HCT116 (cell line): Measurements from ENCODE around the gene NTN4. TPM values are rescaled to one million over a fixed set of nuclear protein-coding genes. Genes with fewer than 3 reads are reported as not detected.

Source experiments
- ATAC-seq: fragments of 200-7000 bp; cut with Tn5 transposase; 2 replicates; pipeline ENCODE4 v1.9.1; 2020; ENCODE audit warnings: mild to moderate bottlenecking, moderate library complexity
- BruUV-seq: library from RNA; stranded (reverse); fragments of 400-500 nt; replicated peaks from 2 replicates; lab custom pipeline; 2021; lab: Mats Ljungman, UMichigan
- CTCF ChIA-PET: fragments of 300-600 bp; sonication (Branson Sonifier 250); formaldehyde crosslinking; loops from one replicate; lab custom pipeline; 2021; ENCODE audit warnings: antibody characterized with exemption; lab: Charles Lee
- POLR2A ChIA-PET: fragments of 300-600, 350-600 bp; sonication (Branson Sonifier 250); formaldehyde crosslinking; loops from one replicate; lab custom pipeline; 2021; ENCODE audit warnings: antibody characterized with exemption; lab: Charles Lee
- RAD21 ChIA-PET, 2 experiments: fragments of 300-600 bp; sonication (Branson Sonifier 250); formaldehyde crosslinking; loops; one replicate each; lab custom pipeline; 2023; ENCODE audit warnings: low total read pairs in 2 of 2; ENCODE audit not compliant: uncharacterized antibody in 2 of 2, unreplicated experiment in 2 of 2, low non-redundant PET in 1 of 2; lab: Charles Lee
- DNase-seq: peaks from one replicate; pipeline ENCODE4 v3.0.0-alpha.2; 2010; ENCODE audit warnings: low read depth, low spot score
- H2AFZ ChIP-seq: fragments of 200-600 bp; shearing (Covaris generic), sonication (generic); 2 replicates; pipeline ENCODE4 v1.6.1; 2017; ENCODE audit warnings: low read depth, mixed run types, mixed read lengths, antibody characterized with exemption, low read length; ENCODE audit not compliant: poor library complexity, severe bottlenecking
- H3K27ac ChIP-seq: 2 replicates; pipeline ENCODE4 v1.5.1; 2012; ENCODE audit warnings: low read depth, low read length
- H3K27me3 ChIP-seq: fragments of 200-600 bp; sonication (generic); 2 replicates; pipeline ENCODE4 v1.6.1; 2016; ENCODE audit warnings: mixed run types, low read length, mixed read lengths; ENCODE audit not compliant: insufficient read depth
- H3K36me3 ChIP-seq, 2 experiments: fragments of 200-500 bp in 1 of 2; fragments of 200-600 bp in 1 of 2; sonication (Bioruptor generic) in 1 of 2; sonication (generic) in 1 of 2; 2 replicates each; pipeline versions ENCODE4 v1.5.1 to v1.6.1; 2014 to 2016; ENCODE audit warnings: low read length in 2 of 2, inconsistent platforms in 1 of 2, mixed read lengths in 1 of 2, mixed run types in 1 of 2; ENCODE audit not compliant: insufficient read depth in 2 of 2, control insufficient read depth in 1 of 2
- H3K4me1 ChIP-seq, 2 experiments: fragments of 200-600 bp in 1 of 2; sonication (generic) in 1 of 2; 2 replicates each; pipeline versions ENCODE4 v1.5.1 to v1.6.1; 2012 to 2017; ENCODE audit warnings: low read length in 2 of 2, inconsistent platforms in 1 of 2, mild to moderate bottlenecking in 1 of 2, mixed read lengths in 1 of 2, mixed run types in 1 of 2, moderate library complexity in 1 of 2; ENCODE audit not compliant: insufficient read depth in 2 of 2, control insufficient read depth in 1 of 2
- H3K4me2 ChIP-seq: fragments of 200-600 bp; sonication (generic); 2 replicates; pipeline ENCODE4 v1.6.1; 2017; ENCODE audit warnings: mixed run types, low read length, mixed read lengths
- H3K4me3 ChIP-seq, 2 experiments: fragments of 200-600 bp in 1 of 2; sonication (generic) in 1 of 2; replicated peaks in 1 of 2; 2 replicates each; pipeline ENCODE4 v1.5.1; 2011 to 2016; ENCODE audit warnings: low read length in 2 of 2, control low read depth in 1 of 2, low read depth in 1 of 2, mild to moderate bottlenecking in 1 of 2, mixed read lengths in 1 of 2, mixed run types in 1 of 2
- H3K79me2 ChIP-seq: fragments of 200-600 bp; sonication (generic); 2 replicates; pipeline ENCODE4 v1.6.1; 2017; ENCODE audit warnings: mild to moderate bottlenecking, mixed run types, low read length, moderate library complexity, mixed read lengths; ENCODE audit not compliant: insufficient read depth
- H3K9ac ChIP-seq: fragments of 200-600 bp; sonication (generic); 2 replicates; pipeline ENCODE4 v1.6.1; 2016; ENCODE audit warnings: low read length, mixed read lengths
- H3K9me2 ChIP-seq: fragments of 200-600 bp; sonication (generic), shearing (Covaris generic); 2 replicates; pipeline ENCODE4 v1.6.1; 2017; ENCODE audit warnings: mixed run types, mild to moderate bottlenecking, moderate library complexity; ENCODE audit not compliant: insufficient read depth
- H3K9me3 ChIP-seq, 2 experiments: fragments of 200-500 bp in 1 of 2; fragments of 200-600 bp in 1 of 2; sonication (Bioruptor generic) in 1 of 2; sonication (generic) in 1 of 2; 2 replicates each; pipeline ENCODE4 v1.6.1; 2014 to 2017; ENCODE audit warnings: low read length in 2 of 2, mixed read lengths in 2 of 2, inconsistent platforms in 1 of 2, low read depth in 1 of 2, mild to moderate bottlenecking in 1 of 2, mixed run types in 1 of 2, moderate library complexity in 1 of 2; ENCODE audit not compliant: control insufficient read depth in 1 of 2, insufficient read depth in 1 of 2
- H4K20me1 ChIP-seq: fragments of 200-600 bp; sonication (generic), shearing (Covaris generic); 2 replicates; pipeline ENCODE4 v1.6.1; 2017; ENCODE audit warnings: mixed run types, mild to moderate bottlenecking, moderate library complexity; ENCODE audit not compliant: insufficient read depth
- ATF3 ChIP-seq: IDR thresholded peaks from 2 replicates; pipeline ENCODE4 v1.6.1; 2012
- CBX3 ChIP-seq: IDR thresholded peaks from 2 replicates; pipeline ENCODE4 v1.6.1; 2012; ENCODE audit warnings: low read depth
- CEBPB ChIP-seq: IDR thresholded peaks from 2 replicates; pipeline ENCODE4 v1.6.1; 2012; ENCODE audit warnings: low read depth
- CTCF ChIP-seq, 3 experiments: fragments of 200-600 bp in 1 of 3; sonication (generic) in 1 of 3; IDR thresholded peaks in 2 of 3; conservative IDR thresholded peaks in 1 of 3; 2 replicates each; pipeline ENCODE4 v1.5.1; 2012 to 2017; ENCODE audit warnings: low read depth in 2 of 3, low read length in 2 of 3, antibody characterized with exemption in 1 of 3, borderline replicate concordance in 1 of 3, control low read depth in 1 of 3, mild to moderate bottlenecking in 1 of 3, mixed read lengths in 1 of 3, mixed run types in 1 of 3, moderate library complexity in 1 of 3; ENCODE audit not compliant: insufficient read depth in 1 of 3
- EGR1 ChIP-seq: IDR thresholded peaks from 2 replicates; pipeline ENCODE4 v1.6.1; 2012; ENCODE audit warnings: low read depth
- EZH2 ChIP-seq: fragments of 200-600 bp; sonication (generic); IDR thresholded peaks from 2 replicates; pipeline ENCODE4 v1.6.1; 2017; ENCODE audit warnings: antibody characterized with exemption, mixed run types
- FOSL1 ChIP-seq: IDR thresholded peaks from 2 replicates; pipeline ENCODE4 v1.6.1; 2012; ENCODE audit warnings: low read depth
- JUND ChIP-seq: IDR thresholded peaks from 2 replicates; pipeline ENCODE4 v1.6.1; 2012
- MAX ChIP-seq: IDR thresholded peaks from 2 replicates; pipeline ENCODE4 v1.6.1; 2012
- POLR2A ChIP-seq: IDR thresholded peaks from 2 replicates; pipeline ENCODE4 v1.7.0; 2011; ENCODE audit warnings: borderline replicate concordance; ENCODE audit not compliant: insufficient read depth, insufficient read length; ENCODE audit errors: extremely low read depth
- POLR2AphosphoS5 ChIP-seq: IDR thresholded peaks from 2 replicates; pipeline ENCODE4 v1.6.1; 2011; ENCODE audit warnings: mild to moderate bottlenecking, low read depth, low read length, moderate library complexity
- RAD21 ChIP-seq: IDR thresholded peaks from 2 replicates; pipeline ENCODE4 v1.6.1; 2012; ENCODE audit warnings: low read depth, mild to moderate bottlenecking
- SIN3A ChIP-seq: IDR thresholded peaks from 2 replicates; pipeline ENCODE4 v1.6.1; 2012; ENCODE audit warnings: low read depth
- SP1 ChIP-seq: IDR thresholded peaks from 2 replicates; pipeline ENCODE4 v1.6.1; 2012; ENCODE audit warnings: low read depth
- SRF ChIP-seq: IDR thresholded peaks from 2 replicates; pipeline ENCODE4 v1.6.1; 2012; ENCODE audit warnings: low read depth
- TCF7L2 ChIP-seq: IDR thresholded peaks from 2 replicates; pipeline ENCODE4 v1.7.0; 2011; ENCODE audit warnings: borderline replicate concordance, inconsistent platforms; ENCODE audit not compliant: insufficient read depth, insufficient read length; ENCODE audit errors: extremely low read depth
- ZBTB33 ChIP-seq: IDR thresholded peaks from 2 replicates; pipeline ENCODE4 v1.6.1; 2011; ENCODE audit warnings: mild to moderate bottlenecking, low read length, moderate library complexity; ENCODE audit not compliant: insufficient replicate concordance; ENCODE audit errors: extremely low read depth
- ZNF274 ChIP-seq: fragments of 200-500 bp; sonication (Bioruptor generic); IDR thresholded peaks from 2 replicates; pipeline ENCODE4 v1.6.1; 2014; ENCODE audit warnings: mild to moderate bottlenecking, low read depth, low read length, inconsistent platforms
- intact Hi-C: fragments of 100-400 bp; cut with micrococcal nuclease; formaldehyde crosslinking; loops from 2 replicates; pipeline ENCODE4 v1.10.0; 2022
- total RNA-seq: library from RNA; stranded (reverse); gene quantifications from one replicate; pipeline ENCODE4 v1.2.1, GENCODE V29; 2021; ENCODE audit not compliant: unreplicated experiment

The NTN4 gene
- total RNA-seq, 1 experiment from 2014 or later = 4.3 TPM

GRCh38 chr12:95633732-95634465, 156.7 kb downstream of the NTN4 start (continued):
- TF ChIP-seq JUND = no peak
- TF ChIP-seq, all 23 proteins: peak for 0

DNA sequence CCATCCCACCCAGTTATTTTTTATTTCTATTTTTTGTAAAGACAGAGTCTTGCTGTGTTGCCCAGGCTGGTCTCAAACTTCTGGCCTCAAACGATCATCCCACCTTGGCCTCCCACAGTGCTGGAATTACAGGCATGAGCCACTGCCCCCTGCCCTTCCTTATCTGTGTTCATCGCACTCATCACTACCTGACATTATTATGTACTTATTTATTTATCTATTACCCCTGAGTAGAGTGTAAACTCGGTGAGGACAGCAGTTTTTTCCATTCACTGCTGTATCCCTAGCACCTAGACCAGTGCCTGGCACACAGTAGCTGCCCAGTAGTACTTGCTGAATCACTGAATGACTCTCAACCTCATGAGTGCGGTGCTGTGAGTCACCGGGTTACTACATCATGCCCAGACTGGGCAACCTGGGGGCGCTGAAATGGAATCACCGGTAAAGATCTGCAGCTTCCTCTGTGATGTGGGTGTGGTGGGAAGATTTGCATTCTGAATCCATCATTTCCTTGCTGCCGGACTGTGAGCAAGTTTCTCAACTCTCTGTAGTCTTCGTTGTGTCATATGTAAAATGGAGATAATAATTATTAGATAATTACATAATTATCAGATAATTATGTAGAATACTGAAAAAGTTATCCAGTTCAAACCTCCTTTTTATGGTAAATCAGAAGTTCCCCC, 157.4 kb downstream of the NTN4 start:
- no peaks in the 10 kb centered on the region for H3K27me3 ChIP-seq
- DNase-seq (peak; percentile 87), ATAC-seq (peak; percentile 98)
- no peaks in the 10 kb centered on the region for H3K36me3 ChIP-seq
- H3K9ac ChIP-seq = no peak overlapping the region
- H4K20me1 ChIP-seq = no peaks in the 10 kb centered on the region
- TF ChIP-seq CEBPB (peak; percentile 90), EZH2 (no peak), CTCF (IDR thresholded peaks at IDR 0.05 in 2 of 3, conservative IDR thresholded peaks at IDR 0.05 in 1 of 3; ENCODE audit: borderline replicate concordance in 1 of 3, insufficient read depth in 1 of 3, low read depth in 2 of 3, low read length in 2 of 3) (no peak), RAD21 (no peak), POLR2A (no peak), SIN3A (0 out of 2 replicates have a peak, but pooled peaks have one; percentile 24), FOSL1 (peak; percentile 84), EGR1 (peak; percentile 38; the same call in 1 of the 2 replicates), TCF7L2 (no peak), MAX (peak; percentile 63), CBX3 (peak; percentile 96), SP1 (peak; percentile 76), POLR2AphosphoS5 (peak; percentile 38; the same call in 1 of the 2 replicates), ZNF274 (no peak), SRF (no peak), ATF3 (peak; percentile 3; the same call in 1 of the 2 replicates), ZBTB33 (no peak), JUND (peak; percentile 85)
- peak overlapping the region in 1 of 2 experiments; percentile 7; a peak in 1 of 4 replicates for H3K4me3 ChIP-seq
- BruUV-seq = no TSS peak
- no peak overlapping the region for H3K27ac ChIP-seq
- H3K4me2 ChIP-seq = peak overlapping the region; percentile 45
- peaks cover 8 to 26% of the 10 kb centered on the region in 2 experiments for H3K4me1 ChIP-seq
- intact Hi-C loops = loop anchor here (1.0 kb wide), 1 partner anchor 16 kb away; no protein-coding TSS in a partner anchor
- H2AFZ ChIP-seq = peak overlapping the region; percentile 91
- CTCF ChIA-PET = no interaction called here
- POLR2A ChIA-PET = interaction anchor here (1.0 kb wide), 1 partner anchor 10 kb away, joined by 7 read pairs; no protein-coding TSS in a partner anchor
- no peaks in the 10 kb centered on the region for H3K9me3 ChIP-seq
- no peaks in the 10 kb centered on the region for H3K79me2 ChIP-seq
- RAD21 ChIA-PET = no interaction called here
- H3K9me2 ChIP-seq = no peaks in the 10 kb centered on the region
